CD1c-positive myeloid dendritic cell (primary cell): ENCODE results near the gene PDCD7.
"Not testable (repeated sequence)": the region's sequence is repeated elsewhere in the genome, so short reads cannot be mapped to it uniquely, and the experiment has no call there.

Experiments used
- DNase-seq: peaks from one replicate; pipeline ENCODE4 v3.0.0-alpha.2; 2016; ENCODE audit errors: extremely low spot score

The PDCD7 gene

GRCh38 chr15:65091946-65092770, 41.5 kb downstream of the PDCD7 start:
- DNase-seq: no peak

- DNase-seq: no peak
Observed at GRCh38 chr15:65089206-65089824, 44.3 kb downstream of the PDCD7 start.

GRCh38 chr15:65088643-65089021, 45.0 kb downstream of the PDCD7 start:
- no peak for DNase-seq

GRCh38 chr15:65087873-65088642, 45.5 kb downstream of the PDCD7 start:
- no peak for DNase-seq

- no peak for DNase-seq
Observed at GRCh38 chr15:65087411-65087810, 46.2 kb downstream of the PDCD7 start.

- DNase-seq: no peak
Observed at GRCh38 chr15:65086680-65087111, 46.9 kb downstream of the PDCD7 start.

- no peak for DNase-seq
Observed at GRCh38 chr15:65085990-65086679, 47.5 kb downstream of the PDCD7 start.

- DNase-seq: no peak
Observed at GRCh38 chr15:65085207-65085753, 48.3 kb downstream of the PDCD7 start.

- no peak for DNase-seq
Observed at GRCh38 chr15:65084500-65085206, 49.0 kb downstream of the PDCD7 start.

GRCh38 chr15:65083262-65083701, 50.3 kb downstream of the PDCD7 start:
- no peak for DNase-seq

- DNase-seq: peak; percentile 24
Observed at GRCh38 chr15:65082303-65082953, 51.2 kb downstream of the PDCD7 start.

GRCh38 chr15:65081758-65082157, 51.9 kb downstream of the PDCD7 start:
- DNase-seq: peak; percentile 32

GRCh38 chr15:65081270-65081669, 52.3 kb downstream of the PDCD7 start:
- DNase-seq: no peak

GRCh38 chr15:65079580-65079979, 54.0 kb downstream of the PDCD7 start:
- no peak for DNase-seq

GRCh38 chr15:65077981-65078352, 55.6 kb downstream of the PDCD7 start:
- peak; percentile 53 for DNase-seq

- DNase-seq: no peak
Observed at GRCh38 chr15:65077291-65077980, 56.2 kb downstream of the PDCD7 start.

GRCh38 chr15:65076486-65077290, 56.9 kb downstream of the PDCD7 start, which contains the start of gene KBTBD13:
Gene KBTBD13 (plus strand): TSS chr15:65076746. CDS start chr15:65076816, 70 bp downstream.
- no peak for DNase-seq

- not testable (repeated sequence) for DNase-seq
Observed at GRCh38 chr15:65075607-65076395, 57.8 kb downstream of the PDCD7 start.
